Heart left ventricle (tissue), 16 donors: ENCODE results near the gene ZSWIM4. TPM values are rescaled to one million over a fixed set of nuclear protein-coding genes. Genes with fewer than 3 reads are reported as not detected.
"Not testable (repeated sequence)": the region's sequence is repeated elsewhere in the genome, so short reads cannot be mapped to it uniquely, and the experiment has no call there.

ENCODE experiments used
- ATAC-seq, 4 donors: fragments of 200-7000 bp; cut with Tn5 transposase; one replicate each; pipeline ENCODE4 v1.9.1; 2020 to 2022; ENCODE audit warnings: moderate library complexity in 4 of 4, mild to moderate bottlenecking in 3 of 4, moderate number of reproducible peaks in 1 of 4
- DNase-seq, 5 donors: peaks; one replicate each; pipeline ENCODE4 v3.0.0-alpha.2; 2020
- H3K27ac ChIP-seq, 12 donors: fragments of 200-600 bp; sonication (generic) in 4 of 12; one replicate each; pipeline versions ENCODE4 v1.5.0 to v1.8.0; 2016 to 2022; ENCODE audit warnings: mild to moderate bottlenecking in 2 of 12
- H3K27me3 ChIP-seq, 9 donors: fragments of 200-600 bp; sonication (generic) in 2 of 9; one replicate each; pipeline versions ENCODE4 v1.5.1 to v1.8.0; 2016 to 2022; ENCODE audit warnings: mild to moderate bottlenecking in 3 of 9
- H3K36me3 ChIP-seq, 9 donors: fragments of 200-600 bp; sonication (generic) in 2 of 9; one replicate each; pipeline versions ENCODE4 v1.5.0 to v1.8.0; 2018 to 2022; ENCODE audit warnings: mild to moderate bottlenecking in 2 of 9
- H3K4me1 ChIP-seq, 12 donors: fragments of 200-600 bp; sonication (generic) in 4 of 12; one replicate each; pipeline versions ENCODE4 v1.5.0 to v1.8.0; 2016 to 2022; ENCODE audit warnings: mild to moderate bottlenecking in 3 of 12
- H3K4me3 ChIP-seq, 12 donors: fragments of 200-600 bp; sonication (generic) in 4 of 12; one replicate each; pipeline versions ENCODE4 v1.5.0 to v1.8.0; 2017 to 2022; ENCODE audit warnings: mild to moderate bottlenecking in 9 of 12, moderate library complexity in 4 of 12
- H3K9me3 ChIP-seq, 12 donors: fragments of 200-600 bp; sonication (generic) in 4 of 12; one replicate each; pipeline versions ENCODE4 v1.5.0 to v1.8.0; 2016 to 2022; ENCODE audit warnings: mild to moderate bottlenecking in 1 of 12
- CTCF ChIP-seq, 12 donors: fragments of 200-600 bp; sonication (generic) in 4 of 12; IDR thresholded peaks; one replicate each; pipeline versions ENCODE4 v1.5.0 to v1.8.0; 2018 to 2022; ENCODE audit warnings: antibody characterized with exemption in 12 of 12, mild to moderate bottlenecking in 5 of 12
- POLR2A ChIP-seq, 2 donors: fragments of 450-650 bp; IDR thresholded peaks; one replicate each; pipeline ENCODE4 v1.6.1; 2017; ENCODE audit warnings: antibody characterized with exemption in 2 of 2, mild to moderate bottlenecking in 2 of 2, moderate library complexity in 2 of 2
- WGBS, 4 donors: extraction: QIAGEN DNeasy Blood & Tissue Kit in 2 of 4; methylation state at CpG; one replicate each; pipeline versions ENCODE4 v1.1.5 to v1.1.7; 2013 to 2018; 5-methylcytosine and 5-hydroxymethylcytosine counted together
- intact Hi-C, 10 donors: fragments of 100-400 bp; cut with DNase I; formaldehyde crosslinking; loops; one replicate each; pipeline versions ENCODE4 v1.11.1 to v1.14.2; 2022
- polyA plus RNA-seq, 2 donors: library from polyadenylated mRNA; stranded (reverse); fragments of 200-250 nt; gene quantifications; one replicate each; pipeline ENCODE4 v1.2.3, GENCODE V29; 2013
- total RNA-seq, 9 donors: library from RNA; depleted of rRNA in 2 of 9; stranded (reverse); fragments of >200 nt in 2 of 9; fragmentation: NEBNext Ultra II Directional in 3 of 9; extraction: Animal tissue kit (Norgen Biotek cat#: 25700) in 3 of 9; gene quantifications; one replicate each; pipeline versions ENCODE4 v1.1.0 to v1.2.4, GENCODE V29; 2016 to 2023
- donor health status: ischemic (EF 13 %, LVEDD 7.1; RV severe dilation, severe dysfunction).
- donor health status: healthy with polysubstance abuse.
- donor health status: DM: no; HTN: yes; CAD: no.
- donor health status: DM: no; HTN: no; CAD: no.
- donor health status: ischemic (EF 25% LVEDD 6.9; RV normal size, moderate dysfunction).
- donor health status: ischemic (EF 25% LVEDD 5.7; RV mildly dilated, moderate dysfunction).
- donor health status: healthy.
- donor health status: DM: yes; HTN: yes; CAD: no.
- donor health status: ischemic (EF 35%, LVEDD 5.7; RV mildly dilated, moderate dysfunction).
- donor health status: nonischemic (EF 11% LVEDD 7.7; RV severe dilation, severe dysfunction).
- donor health status: DM: yes; HTN: yes; CAD: no.
- donor health status: PGD.
- donor health status: ischemic (EF 29% LVEDD 5.4; RV normal size, mild dysfunction).
- donor health status: nonischemic (EF 23%, LVEDD 6.1; RV moderate dilation, normal function).

ZSWIM4 gene
- total and polyA plus RNA-seq, 11 donors, result 1.3 to 10.9 (median 3.3) TPM

GRCh38 chr19:13788991-13789390 is 6.3 kb upstream of the ZSWIM4 start:
- Histone ChIP-seq H3K9me3 (no peaks in the 10 kb centered on the region), H3K36me3 (no peaks in the 10 kb centered on the region), H3K4me3 (peak overlapping the region in 1 of 12 donors; percentile 12), H3K4me1 (peaks cover 0 to 51% (median 11%) of the 10 kb centered on the region in 12 donors), H3K27me3 (no peaks in the 10 kb centered on the region), H3K27ac (peak overlapping the region in 8 of 12 donors; percentile 20 to 91 (median 68))
- ATAC-seq (peak in 2 of 4 donors; percentile 16 to 29), DNase-seq (peak in 1 of 5 donors; percentile 63)
- TF ChIP-seq POLR2A (IDR thresholded peaks at IDR 0.05), result no peak
- TF ChIP-seq CTCF (IDR thresholded peaks at IDR 0.05), result no peak
- WGBS, 4 donors, result 57 to 66% (median 65%) methylated on average over 8 of the region's 8 CpGs
- intact Hi-C loops, result loop anchor here in 2 of 10 donors (5.0 to 10.0 kb wide), 2 partner anchors 73 to 286 kb away; partner anchors contain the start of gene MISP3 (in 1 of the 2)

- no peak for DNase-seq
- Histone ChIP-seq H3K27me3 (no peaks in the 10 kb centered on the region), H3K4me1 (peaks cover 0 to 48% (median 9%) of the 10 kb centered on the region in 12 donors), H3K27ac (peak overlapping the region in 1 of 12 donors; percentile 90), H3K4me3 (no peak overlapping the region), H3K9me3 (no peaks in the 10 kb centered on the region), H3K36me3 (no peaks in the 10 kb centered on the region)
- TF ChIP-seq CTCF (IDR thresholded peaks at IDR 0.05) (no peak), POLR2A (IDR thresholded peaks at IDR 0.05) (no peak)
- intact Hi-C loops, result loop anchor here in 1 of 10 donors (5.0 kb wide), 1 partner anchor 37 kb away; no protein-coding TSS in a partner anchor
- 58 to 69% (median 64%) methylated on average over 8 of the region's 8 CpGs for WGBS, 4 donors
- no peak for ATAC-seq
These were observed 4.9 kb upstream of the ZSWIM4 start for GRCh38 chr19:13790354-13790753.

- H3K27ac ChIP-seq, result peak overlapping the region in 3 of 12 donors; percentile 64 to 90 (median 90)
- not testable (repeated sequence) for H3K4me3 ChIP-seq, H3K27me3 ChIP-seq, ATAC-seq, H3K9me3 ChIP-seq, DNase-seq, H3K36me3 ChIP-seq
- peaks cover 0 to 55% (median 22%) of the 10 kb centered on the region in 12 donors for H3K4me1 ChIP-seq
- intact Hi-C loops, result loop anchor here in 2 of 10 donors (2.0 to 5.0 kb wide), 2 partner anchors 34 to 63 kb away; no protein-coding TSS in a partner anchor
- 89 to 93% (median 90%) methylated on average over 9 of the region's 9 CpGs for WGBS, 4 donors
These were observed 1.9 kb upstream of the ZSWIM4 start for GRCh38 chr19:13793317-13793716.

GRCh38 chr19:13794398-13794756 is 866 bp upstream of the ZSWIM4 start:
- no peaks in the 10 kb centered on the region for H3K9me3 ChIP-seq
- intact Hi-C loops, result loop anchor here in 1 of 10 donors (5.0 kb wide), 1 partner anchor 33 kb away; no protein-coding TSS in a partner anchor

More at GRCh38 chr19:13794398-13794756, 866 bp upstream of the ZSWIM4 start:
- peak overlapping the region; percentile 45 to 91 (median 74) for H3K4me3 ChIP-seq
- no peaks in the 10 kb centered on the region for H3K27me3 ChIP-seq
- TF ChIP-seq POLR2A (IDR thresholded peaks at IDR 0.05) (no peak), CTCF (IDR thresholded peaks at IDR 0.05) (no peak)
- WGBS, 4 donors, result 2 to 4% (median 3%) methylated on average over 8 of the region's 8 CpGs
- no peaks in the 10 kb centered on the region for H3K36me3 ChIP-seq
- DNase-seq (peak; percentile 78 to 88 (median 87)), ATAC-seq (peak in 3 of 4 donors; percentile 18 to 36 (median 27))
- H3K27ac ChIP-seq, result peak overlapping the region in 11 of 12 donors; percentile 83 to 94 (median 90)
- H3K4me1 ChIP-seq, result peaks cover 0 to 44% (median 21%) of the 10 kb centered on the region in 12 donors
